ENCODE data around the gene FKBP5.
"Not testable (repeated sequence)": the region's sequence is repeated elsewhere in the genome, so short reads cannot be mapped to it uniquely, and the experiment has no call there.

FKBP5 gene

GRCh38 chr6:35582315-35582714 is 106.4 kb downstream of the FKBP5 start:
- DNase-seq = no peak

DNA sequence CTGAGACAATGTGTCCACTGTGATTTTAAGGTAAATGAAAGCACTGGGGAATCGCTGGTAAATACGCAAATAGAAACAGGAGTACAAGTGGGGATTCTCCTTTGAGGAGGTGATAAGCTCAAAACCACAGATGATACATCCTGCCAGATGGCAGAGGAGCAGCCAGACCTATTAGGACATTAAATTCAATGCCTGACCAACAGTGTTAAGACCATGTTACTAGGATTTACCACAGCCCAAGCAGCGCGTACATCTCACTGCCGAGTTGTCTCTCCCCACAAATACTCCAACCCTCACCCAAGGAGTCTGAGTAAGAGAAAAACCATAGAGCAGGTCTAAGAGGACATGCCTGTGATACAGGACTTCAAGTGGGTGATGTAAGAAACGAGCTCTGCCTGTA is 107.1 kb downstream of the FKBP5 start:
- DNase-seq = no peak

GRCh38 chr6:35580836-35581235 is 107.9 kb downstream of the FKBP5 start:
- DNase-seq = no peak

GRCh38 chr6:35576682-35577081 is 112.0 kb downstream of the FKBP5 start:
- no peak for DNase-seq

- DNase-seq = no peak
Measured at GRCh38 chr6:35573495-35574110, 115.1 kb downstream of the FKBP5 start.

DNA sequence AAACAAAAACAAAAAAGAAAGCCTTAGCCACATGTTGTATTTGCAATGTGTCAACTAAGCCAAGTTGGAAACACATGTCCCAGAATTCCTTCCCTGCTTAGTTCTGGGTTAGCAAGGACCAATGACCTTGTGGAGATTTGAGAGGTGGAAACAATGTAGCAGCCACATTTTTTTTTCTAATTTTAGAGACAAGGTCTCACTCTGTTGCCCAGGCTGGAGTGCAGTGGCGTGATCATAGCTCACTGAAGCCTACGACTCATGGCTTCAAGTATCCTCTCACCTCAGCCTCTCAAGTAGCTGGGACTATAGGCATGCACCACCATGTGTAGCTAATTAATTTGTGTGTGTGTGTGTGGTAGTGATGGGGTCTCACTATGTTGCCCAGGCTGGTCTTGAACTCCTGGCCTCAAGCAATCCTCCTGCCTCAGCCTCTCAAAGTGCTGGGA is 117.8 kb downstream of the FKBP5 start:
- not testable (repeated sequence) for DNase-seq

DNA sequence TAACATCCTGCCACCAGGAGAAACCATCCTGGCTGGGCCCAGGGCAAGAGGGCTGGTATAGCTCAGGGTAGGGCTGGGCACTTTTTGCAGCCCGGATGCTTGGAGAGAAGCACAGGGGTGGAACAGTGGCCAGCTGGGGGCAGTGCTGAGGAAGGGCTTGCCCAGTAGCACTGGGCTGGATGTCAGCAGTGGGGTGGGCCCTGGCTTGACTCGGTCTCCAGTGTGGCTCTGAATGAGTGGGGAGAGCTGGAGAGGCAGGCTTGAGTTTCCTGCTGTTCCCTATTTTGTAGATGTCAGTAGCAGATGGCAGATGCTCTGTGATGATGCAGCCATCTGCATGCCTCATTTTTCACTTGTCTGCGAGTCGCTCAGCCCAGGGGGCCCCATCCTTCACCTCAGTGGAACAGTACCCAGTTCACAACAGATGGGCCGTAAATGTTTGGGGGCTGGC is 119.7 kb downstream of the FKBP5 start:
- peak in 1 of 4 experiments; percentile 14 for DNase-seq

DNA sequence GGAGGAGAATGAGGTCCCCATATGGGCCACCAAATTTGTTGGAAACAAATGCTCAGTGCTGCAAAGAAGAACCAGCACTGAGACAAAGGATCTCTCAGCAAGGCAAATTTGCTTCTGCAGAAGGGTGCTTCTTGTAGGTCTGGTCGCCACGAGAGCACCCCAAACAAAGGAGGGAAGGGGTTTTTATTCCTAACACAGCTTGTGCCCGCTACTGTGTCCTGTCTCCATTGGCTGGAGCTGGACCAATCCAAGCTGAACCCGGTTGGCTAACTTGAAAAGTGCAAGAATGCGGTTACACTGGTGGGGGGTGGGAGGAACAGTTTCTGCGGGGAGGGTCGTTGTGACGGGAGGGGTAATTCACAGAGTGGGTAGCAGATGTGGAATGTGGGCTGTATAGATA is 121.9 kb downstream of the FKBP5 start:
- no peak for DNase-seq

- DNase-seq = no peak
Measured at GRCh38 chr6:35564733-35565132, 124.0 kb downstream of the FKBP5 start.

DNA sequence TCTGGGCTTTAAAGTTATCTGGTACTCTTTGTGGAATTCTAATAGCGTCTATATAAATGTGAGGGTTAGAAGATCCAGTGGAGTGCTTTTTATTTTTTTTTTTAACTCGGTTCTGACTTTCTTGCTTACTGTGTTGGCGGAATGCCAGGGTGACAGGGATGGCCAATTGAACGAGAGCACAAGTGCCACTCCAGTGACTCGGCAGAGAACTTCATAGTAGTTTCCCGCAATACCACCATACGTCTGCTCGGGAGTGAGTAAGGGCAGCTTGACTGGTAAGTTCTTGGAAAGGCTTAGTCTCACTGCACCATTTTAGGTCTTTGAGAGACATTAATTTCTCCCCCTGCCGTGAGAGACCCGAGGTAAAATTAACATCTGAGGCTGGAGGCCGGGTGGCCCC is 126.7 kb downstream of the FKBP5 start:
- no peak for DNase-seq

- no peak for DNase-seq
Measured at GRCh38 chr6:35561113-35561512, 127.6 kb downstream of the FKBP5 start.

DNA sequence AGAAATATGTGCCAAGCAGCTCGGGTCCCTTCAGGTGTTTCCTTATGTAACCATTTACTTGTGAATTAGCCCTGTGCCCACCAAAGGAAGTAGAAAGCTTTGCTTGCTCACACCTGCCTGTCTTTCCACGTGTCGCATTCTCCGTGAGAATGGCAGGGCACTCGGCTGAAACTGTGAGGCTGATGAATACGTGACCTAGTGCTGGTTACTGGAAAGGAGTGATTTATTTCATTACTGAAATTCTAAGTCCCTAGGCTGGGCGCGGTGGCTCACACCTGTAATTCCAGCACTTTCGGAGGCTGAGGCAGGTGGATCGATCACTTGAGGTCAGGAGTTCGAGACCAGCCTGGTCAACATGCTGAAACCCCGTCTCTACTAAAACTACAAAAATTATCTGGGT is 130.1 kb downstream of the FKBP5 start:
- no peak for DNase-seq

- no peak for DNase-seq
Measured at GRCh38 chr6:35557239-35557638, 131.5 kb downstream of the FKBP5 start.

- no peak for DNase-seq
Measured at GRCh38 chr6:35554811-35555210, 133.9 kb downstream of the FKBP5 start.

DNA sequence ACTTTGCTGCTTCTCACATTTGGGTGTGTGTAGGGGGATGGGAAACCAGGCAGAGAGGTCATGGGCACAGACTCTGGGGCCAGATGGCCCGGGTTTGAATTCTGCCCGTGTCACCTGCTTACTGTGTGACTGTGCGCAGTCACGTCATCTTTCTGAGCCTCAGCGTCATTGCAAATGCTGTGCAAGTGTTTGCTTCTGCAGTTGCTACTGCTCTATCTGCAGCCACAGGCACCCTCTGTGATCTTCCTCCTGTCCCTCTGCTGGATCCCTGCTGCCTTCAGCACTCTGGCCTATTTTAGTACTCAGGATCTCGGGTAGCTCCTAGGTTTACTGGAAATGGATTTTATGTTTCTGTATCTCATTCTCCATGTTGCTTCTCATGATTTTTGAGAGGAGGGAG is 135.4 kb downstream of the FKBP5 start:
- no peak for DNase-seq

GRCh38 chr6:35552285-35552917 is 136.3 kb downstream of the FKBP5 start:
- peak; percentile 4 to 48 (median 11) for DNase-seq

- DNase-seq = no peak
Measured at GRCh38 chr6:35550437-35550836, 138.3 kb downstream of the FKBP5 start.

GRCh38 chr6:35547676-35548075 is 141.0 kb downstream of the FKBP5 start:
- no peak for DNase-seq

GRCh38 chr6:35544769-35545361 is 143.8 kb downstream of the FKBP5 start:
- no peak for DNase-seq

DNA sequence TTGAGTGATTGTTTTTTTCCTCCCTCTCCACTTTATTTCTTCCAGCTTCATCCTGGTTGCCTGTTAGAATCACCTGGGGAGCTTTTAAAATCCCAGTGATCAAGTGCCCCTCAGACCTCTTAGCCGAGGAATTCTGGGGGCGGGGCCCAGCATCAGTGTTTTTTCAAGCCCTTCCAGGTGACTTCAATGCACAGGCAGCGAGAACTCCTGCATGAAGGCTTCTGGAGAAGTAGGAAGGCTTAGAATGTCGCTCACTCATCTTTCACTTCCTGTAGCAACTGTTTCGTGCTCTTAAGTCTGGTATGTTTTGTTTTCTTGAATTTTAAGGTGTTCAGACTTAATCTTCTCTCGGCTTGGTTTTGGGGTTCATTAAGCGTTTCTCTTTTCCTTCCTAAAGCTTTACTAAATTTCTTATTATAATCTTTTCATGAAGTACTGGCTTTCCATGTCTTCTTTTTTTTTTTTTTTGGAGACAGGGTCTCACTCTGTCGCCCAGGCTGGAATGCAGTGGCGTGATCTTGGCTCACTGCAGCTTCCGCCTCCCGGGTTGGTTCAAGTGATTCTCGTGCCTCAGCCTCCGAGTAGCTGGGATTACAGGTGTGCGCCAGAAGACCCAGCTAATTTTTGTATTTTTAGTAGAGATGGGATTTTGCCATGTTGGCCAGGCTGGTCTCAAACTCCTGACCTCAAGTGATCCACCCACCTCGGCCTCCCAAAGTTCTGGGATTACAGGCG is 145.1 kb downstream of the FKBP5 start:
- DNase-seq = no peak

- DNase-seq = no peak
Measured at GRCh38 chr6:35541836-35542235, 146.9 kb downstream of the FKBP5 start.

GRCh38 chr6:35539223-35539622 is 149.5 kb downstream of the FKBP5 start:
- no peak for DNase-seq

DNA sequence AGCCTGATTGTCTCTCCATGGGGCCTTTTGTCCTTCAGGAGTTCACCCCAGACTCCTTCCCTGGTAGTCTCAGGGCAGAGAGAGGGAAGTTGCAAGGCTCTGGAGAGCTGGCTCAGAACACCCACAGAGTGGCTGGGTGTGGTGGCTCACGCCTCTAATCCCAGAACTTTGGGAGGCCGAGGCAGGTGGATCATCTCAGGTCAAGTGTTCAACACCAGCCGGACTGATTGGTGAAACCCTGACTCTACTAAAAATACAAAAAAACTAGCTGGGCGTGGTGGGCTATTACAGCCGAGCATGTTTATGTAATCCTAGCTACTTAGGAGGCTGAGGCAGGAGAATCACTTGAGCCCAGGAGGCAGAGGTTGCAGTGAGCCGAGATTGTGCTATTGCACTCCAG is 152.9 kb downstream of the FKBP5 start:
- not testable (repeated sequence) for DNase-seq

All from activated CD4-positive, CD25-positive, alpha-beta regulatory T cell (primary cell).